SW 1271 (cell line): ENCODE results near the gene ZNF573.

Experiments used
- DNase-seq, 2 experiments: peaks; one replicate each; lab custom pipeline; 2025; lab: John Stamatoyannopoulos, UW

Gene ZNF573

DNA sequence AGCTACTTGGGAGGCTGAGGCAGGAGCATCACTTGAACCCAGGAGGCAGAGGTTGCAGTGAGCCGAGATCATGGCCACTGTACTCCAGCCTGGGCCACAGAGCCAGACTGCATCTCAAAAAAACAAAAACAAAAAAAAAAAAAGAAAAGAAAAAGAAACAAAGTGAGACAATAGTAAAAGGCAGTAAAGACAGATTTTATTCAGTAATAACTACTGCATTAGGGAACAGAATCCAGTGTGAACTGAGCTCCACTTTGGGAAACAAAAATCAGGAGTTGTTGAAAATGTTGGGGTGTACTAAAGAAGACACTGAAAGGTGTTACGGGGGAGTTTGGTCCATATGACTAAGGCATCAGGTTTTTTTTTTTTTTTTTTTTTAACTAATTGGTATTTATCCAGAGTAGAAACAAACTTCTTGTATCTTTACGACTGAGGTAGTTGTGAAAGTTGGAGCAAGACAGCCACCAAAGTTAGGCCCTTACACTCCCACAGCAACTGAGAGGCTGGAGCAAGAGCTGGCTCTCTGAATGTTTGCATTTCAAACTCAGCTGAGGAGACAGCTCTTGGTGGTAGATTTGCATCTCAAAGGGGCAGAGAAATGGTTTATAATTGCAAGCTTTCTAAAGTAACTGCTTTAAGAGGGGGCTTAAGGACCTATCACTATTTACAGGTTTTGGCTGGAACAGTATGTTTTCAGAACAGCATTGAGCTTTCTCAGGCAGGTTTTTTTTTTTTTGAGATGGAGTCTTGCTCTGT is 84.1 kb downstream of the ZNF573 start:
- no peak for DNase-seq

GRCh38 chr19:37692956-37693620 is 86.3 kb downstream of the ZNF573 start:
- DNase-seq, result no peak

DNA sequence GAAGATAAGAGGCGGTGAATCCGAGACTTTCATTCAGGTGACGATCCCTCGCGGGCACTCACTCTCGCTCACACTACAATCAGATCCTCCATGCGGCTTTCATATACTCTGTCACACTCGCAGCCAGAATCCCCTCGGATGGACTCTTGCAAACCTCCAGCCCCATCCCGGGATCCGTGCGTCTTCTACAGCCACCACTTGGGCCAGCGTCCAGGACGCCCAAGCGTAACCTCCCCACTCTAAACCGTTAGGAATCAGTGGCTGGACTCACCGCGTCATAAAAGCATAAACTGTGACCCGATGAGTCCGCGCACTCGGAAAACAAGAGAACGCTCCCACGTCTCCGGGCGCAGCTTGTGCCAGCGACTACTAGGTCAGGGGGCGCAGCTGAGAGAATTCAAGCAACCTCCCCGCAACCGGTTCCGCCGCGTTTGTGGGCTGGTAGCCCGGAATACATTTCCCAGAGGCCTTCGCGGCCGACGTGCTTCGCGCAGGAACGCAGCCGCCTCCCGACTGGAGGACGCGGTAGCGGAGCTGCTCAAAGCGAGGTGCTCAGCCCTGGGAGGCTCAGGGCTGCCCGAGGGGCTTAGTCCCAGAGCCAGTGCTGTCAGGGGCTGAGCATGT is 87.4 kb downstream of the ZNF573 start:
- no peak for DNase-seq
